ENCODE measurements around the gene NDFIP2. TPM values are rescaled to one million over a fixed set of nuclear protein-coding genes. Genes with fewer than 3 reads are reported as not detected.

NDFIP2 gene
- total RNA-seq, 2 experiments from 2014 or later, result 47.6 to 48.8 TPM

- no peak overlapping the region for H3K27ac Mint-ChIP-seq
- peaks cover 1% of the 10 kb centered on the region for H3K9me3 Mint-ChIP-seq
- peaks cover 48% of the 10 kb centered on the region for H3K4me1 Mint-ChIP-seq
- H3K4me3 Mint-ChIP-seq, result no peak overlapping the region
- peaks cover 21% of the 10 kb centered on the region for H3K36me3 Mint-ChIP-seq
- H3K27me3 Mint-ChIP-seq, result peaks cover 4% of the 10 kb centered on the region
- no peak for DNase-seq
Observed at GRCh38 chr13:79497852-79498251, 16.9 kb downstream of the NDFIP2 start.

GRCh38 chr13:79500829-79501228, 19.9 kb downstream of the NDFIP2 start:
- peaks cover 20% of the 10 kb centered on the region for H3K36me3 Mint-ChIP-seq
- H3K27me3 Mint-ChIP-seq, result no peaks in the 10 kb centered on the region
- H3K4me1 Mint-ChIP-seq, result peaks cover 58% of the 10 kb centered on the region
- H3K4me3 Mint-ChIP-seq, result no peak overlapping the region
- no peak for DNase-seq
- peaks cover 1% of the 10 kb centered on the region for H3K9me3 Mint-ChIP-seq
- H3K27ac Mint-ChIP-seq, result no peak overlapping the region

GRCh38 chr13:79501538-79502232, 20.7 kb downstream of the NDFIP2 start:
- Mint-ChIP-seq H3K9me3 (peaks cover 1% of the 10 kb centered on the region), H3K4me3 (no peak overlapping the region), H3K27me3 (no peaks in the 10 kb centered on the region), H3K27ac (peak overlapping the region; percentile 61), H3K4me1 (peaks cover 60% of the 10 kb centered on the region), H3K36me3 (peaks cover 20% of the 10 kb centered on the region)
- DNase-seq, result no peak

- H3K4me1 Mint-ChIP-seq, result peaks cover 54% of the 10 kb centered on the region
- no peak for DNase-seq
- peaks cover 17% of the 10 kb centered on the region for H3K36me3 Mint-ChIP-seq
- peaks cover 1% of the 10 kb centered on the region for H3K9me3 Mint-ChIP-seq
- H3K27me3 Mint-ChIP-seq, result no peaks in the 10 kb centered on the region
- H3K27ac Mint-ChIP-seq, result no peak overlapping the region
- no peak overlapping the region for H3K4me3 Mint-ChIP-seq
Observed at GRCh38 chr13:79502859-79503468, 22.0 kb downstream of the NDFIP2 start.

GRCh38 chr13:79503473-79504017, 22.6 kb downstream of the NDFIP2 start:
- H3K4me3 Mint-ChIP-seq, result no peak overlapping the region

GRCh38 chr13:79508224-79508961, 27.4 kb downstream of the NDFIP2 start:
- Mint-ChIP-seq H3K36me3 (peaks cover 12% of the 10 kb centered on the region), H3K4me3 (no peak overlapping the region), H3K9me3 (no peaks in the 10 kb centered on the region), H3K27me3 (no peaks in the 10 kb centered on the region), H3K4me1 (peaks cover 26% of the 10 kb centered on the region), H3K27ac (no peak overlapping the region)
- no peak for DNase-seq

More at GRCh38 chr13:79503473-79504017, 22.6 kb downstream of the NDFIP2 start:
- Mint-ChIP-seq H3K4me1 (peaks cover 56% of the 10 kb centered on the region), H3K9me3 (peaks cover 1% of the 10 kb centered on the region), H3K36me3 (peaks cover 17% of the 10 kb centered on the region), H3K27me3 (no peaks in the 10 kb centered on the region), H3K27ac (no peak overlapping the region)
- no peak for DNase-seq

- Mint-ChIP-seq H3K27ac (no peak overlapping the region), H3K9me3 (no peaks in the 10 kb centered on the region), H3K4me1 (peaks cover 13% of the 10 kb centered on the region), H3K27me3 (no peaks in the 10 kb centered on the region), H3K36me3 (peaks cover 10% of the 10 kb centered on the region), H3K4me3 (no peak overlapping the region)
- no peak for DNase-seq
Observed at GRCh38 chr13:79511611-79512010, 30.7 kb downstream of the NDFIP2 start.

GRCh38 chr13:79512950-79513349, 32.0 kb downstream of the NDFIP2 start:
- Mint-ChIP-seq H3K4me1 (peaks cover 17% of the 10 kb centered on the region), H3K27me3 (no peaks in the 10 kb centered on the region), H3K9me3 (no peaks in the 10 kb centered on the region), H3K36me3 (peaks cover 10% of the 10 kb centered on the region), H3K4me3 (no peak overlapping the region), H3K27ac (no peak overlapping the region)
- DNase-seq, result no peak

GRCh38 chr13:79516595-79516994, 35.6 kb downstream of the NDFIP2 start:
- H3K9me3 Mint-ChIP-seq, result no peaks in the 10 kb centered on the region
- DNase-seq, result no peak
- peaks cover 2% of the 10 kb centered on the region for H3K36me3 Mint-ChIP-seq
- H3K4me1 Mint-ChIP-seq, result peaks cover 15% of the 10 kb centered on the region
- H3K27me3 Mint-ChIP-seq, result no peaks in the 10 kb centered on the region
- H3K4me3 Mint-ChIP-seq, result no peak overlapping the region
- no peak overlapping the region for H3K27ac Mint-ChIP-seq

- Mint-ChIP-seq H3K36me3 (peaks cover 12% of the 10 kb centered on the region), H3K9me3 (no peaks in the 10 kb centered on the region), H3K27ac (no peak overlapping the region), H3K4me3 (no peak overlapping the region), H3K27me3 (no peaks in the 10 kb centered on the region), H3K4me1 (peaks cover 12% of the 10 kb centered on the region)
- DNase-seq, result no peak
Observed at GRCh38 chr13:79519255-79519654, 38.3 kb downstream of the NDFIP2 start.

GRCh38 chr13:79522583-79522982, 41.6 kb downstream of the NDFIP2 start:
- H3K4me1 Mint-ChIP-seq, result peaks cover 9% of the 10 kb centered on the region
- peak overlapping the region; percentile 12 for H3K4me3 Mint-ChIP-seq
- no peaks in the 10 kb centered on the region for H3K27me3 Mint-ChIP-seq
- peaks cover 12% of the 10 kb centered on the region for H3K36me3 Mint-ChIP-seq
- peak overlapping the region; percentile 85 for H3K27ac Mint-ChIP-seq
- H3K9me3 Mint-ChIP-seq, result no peaks in the 10 kb centered on the region
- DNase-seq, result peak; percentile 41

- H3K4me3 Mint-ChIP-seq, result no peak overlapping the region
- no peaks in the 10 kb centered on the region for H3K27me3 Mint-ChIP-seq
- DNase-seq, result no peak
- H3K27ac Mint-ChIP-seq, result no peak overlapping the region
- no peaks in the 10 kb centered on the region for H3K9me3 Mint-ChIP-seq
- H3K36me3 Mint-ChIP-seq, result peaks cover 15% of the 10 kb centered on the region
- peaks cover 7% of the 10 kb centered on the region for H3K4me1 Mint-ChIP-seq
Observed at GRCh38 chr13:79525064-79525857, 44.3 kb downstream of the NDFIP2 start.

GRCh38 chr13:79527698-79528097, 46.7 kb downstream of the NDFIP2 start:
- H3K36me3 Mint-ChIP-seq, result peaks cover 12% of the 10 kb centered on the region
- no peaks in the 10 kb centered on the region for H3K27me3 Mint-ChIP-seq
- H3K4me1 Mint-ChIP-seq, result peaks cover 5% of the 10 kb centered on the region
- H3K4me3 Mint-ChIP-seq, result no peak overlapping the region
- DNase-seq, result no peak
- H3K27ac Mint-ChIP-seq, result no peak overlapping the region
- H3K9me3 Mint-ChIP-seq, result no peaks in the 10 kb centered on the region

GRCh38 chr13:79528356-79528755, 47.4 kb downstream of the NDFIP2 start:
- Mint-ChIP-seq H3K4me1 (peaks cover 2% of the 10 kb centered on the region), H3K27ac (no peak overlapping the region), H3K9me3 (no peaks in the 10 kb centered on the region), H3K36me3 (peaks cover 8% of the 10 kb centered on the region), H3K4me3 (no peak overlapping the region), H3K27me3 (no peaks in the 10 kb centered on the region)
- DNase-seq, result no peak

Data from activated naive CD8-positive, alpha-beta T cell treated with anti-CD3 and anti-CD28 coated beads for 36 hours (primary cell).